MM.1S (cell line): ENCODE measurements around the gene SEPTIN3.

Experiments
- DNase-seq: peaks from one replicate; pipeline ENCODE4 v3.0.0-alpha.2; 2015
- H2AFZ ChIP-seq: fragments of 300-600 bp; sonication (generic); 2 replicates; pipeline ENCODE4 v1.6.0; 2016; ENCODE audit warnings: antibody characterized with exemption, low read length
- H3F3A ChIP-seq: fragments of 300-600 bp; sonication (generic); 2 replicates; pipeline ENCODE4 v1.6.1; 2016; ENCODE audit warnings: mild to moderate bottlenecking, antibody characterized with exemption, low read length, moderate library complexity, mixed read lengths; ENCODE audit not compliant: insufficient read depth
- H3K27ac ChIP-seq: fragments of 300-600 bp; sonication (generic); 2 replicates; pipeline ENCODE4 v1.5.1; 2016; ENCODE audit warnings: mild to moderate bottlenecking, low read length
- H3K27me3 ChIP-seq: fragments of 300-600 bp; sonication (generic); replicated peaks from 2 replicates; pipeline ENCODE4 v1.6.0; 2016; ENCODE audit warnings: low read length; ENCODE audit not compliant: insufficient read depth
- H3K36me3 ChIP-seq: fragments of 300-600 bp; sonication (generic); replicated peaks from 2 replicates; pipeline ENCODE4 v1.6.1; 2016; ENCODE audit warnings: mild to moderate bottlenecking, low read length, mixed read lengths; ENCODE audit not compliant: insufficient read depth
- H3K4me1 ChIP-seq: fragments of 300-600 bp; sonication (generic); 2 replicates; pipeline ENCODE4 v1.6.1; 2016; ENCODE audit warnings: low read length, mixed read lengths
- H3K4me2 ChIP-seq: fragments of 300-600 bp; sonication (generic); 2 replicates; pipeline ENCODE4 v1.6.0; 2016; ENCODE audit warnings: low read depth, low read length
- H3K4me3 ChIP-seq: fragments of 300-600 bp; sonication (generic); 2 replicates; pipeline ENCODE4 v1.5.1; 2016; ENCODE audit warnings: low read length, mixed read lengths
- H3K79me2 ChIP-seq: fragments of 300-600 bp; sonication (generic); 2 replicates; pipeline ENCODE4 v1.6.1; 2016; ENCODE audit warnings: mixed run types, low read length, mixed read lengths
- H3K9ac ChIP-seq: fragments of 300-600 bp; sonication (generic); 2 replicates; pipeline ENCODE4 v1.6.1; 2016; ENCODE audit warnings: low read length, mixed read lengths
- H3K9me2 ChIP-seq: fragments of 300-600 bp; sonication (generic); replicated peaks from 2 replicates; pipeline ENCODE4 v1.6.1; 2016; ENCODE audit warnings: mild to moderate bottlenecking, low read length, mixed read lengths; ENCODE audit not compliant: insufficient read depth
- H3K9me3 ChIP-seq: fragments of 300-600 bp; sonication (generic); replicated peaks from 2 replicates; pipeline ENCODE4 v1.6.1; 2016; ENCODE audit warnings: mild to moderate bottlenecking, low read length, mixed read lengths; ENCODE audit not compliant: insufficient read depth
- H4K20me1 ChIP-seq: fragments of 300-600 bp; sonication (generic); 2 replicates; pipeline ENCODE4 v1.6.1; 2016; ENCODE audit warnings: mild to moderate bottlenecking, low read length, moderate library complexity, mixed read lengths; ENCODE audit not compliant: insufficient read depth
- EZH2 ChIP-seq: fragments of 300-600 bp; sonication (generic); optimal IDR thresholded peaks from 2 replicates; pipeline ENCODE3; 2017; ENCODE audit warnings: low read depth, mild to moderate bottlenecking, antibody characterized with exemption, low read length, mixed read lengths
- EZH2phosphoT487 ChIP-seq: fragments of 300-600 bp; sonication (generic); IDR thresholded peaks from 2 replicates; pipeline ENCODE4 v1.6.1; 2018; ENCODE audit warnings: antibody characterized with exemption, low read length
- TF ChIP-seq, protein P1 (sequence below): fragments of 300-600 bp; sonication (generic); IDR thresholded peaks from 2 replicates; pipeline ENCODE4 v1.5.1; 2016; ENCODE audit warnings: antibody characterized with exemption, low read length, mixed read lengths

The SEPTIN3 gene

DNA sequence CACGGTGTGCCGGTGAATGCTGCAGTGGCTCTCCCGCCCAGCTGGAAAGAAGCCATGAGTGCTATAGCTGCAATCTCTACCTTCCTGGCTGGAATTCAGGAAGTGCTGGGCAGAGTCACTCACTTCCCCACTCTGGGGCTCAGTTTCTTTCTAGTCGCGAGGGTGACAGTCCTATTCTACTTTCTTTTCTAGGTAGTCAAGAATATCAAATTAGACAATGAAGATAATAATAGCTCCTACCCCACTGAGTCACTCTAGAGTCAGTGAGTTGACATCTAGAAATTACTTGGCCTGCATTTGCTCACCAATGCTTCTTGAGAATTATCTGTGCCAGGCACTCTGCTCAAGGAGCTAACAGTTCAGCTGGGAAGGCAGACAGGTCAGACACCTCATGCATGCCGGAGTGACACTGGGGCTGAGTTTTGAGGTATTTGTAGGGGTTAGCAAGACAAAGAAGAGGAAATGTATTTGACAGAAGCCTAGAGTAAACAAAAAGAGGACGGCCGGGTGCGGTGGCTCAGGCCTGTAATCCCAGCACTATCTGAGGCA, 25.5 kb upstream of the SEPTIN3 start:
- no peak for DNase-seq
- Histone ChIP-seq H3K4me2 (no peak overlapping the region), H3K4me1 (peaks cover 26% of the 10 kb centered on the region), H3K27ac (no peak overlapping the region; the same call in 1 of the 2 replicates), H3K36me3 (peaks cover 15% of the 10 kb centered on the region), H3F3A (peaks cover 35% of the 10 kb centered on the region), H3K9me2 (no peaks in the 10 kb centered on the region), H2AFZ (no peak overlapping the region), H3K27me3 (no peaks in the 10 kb centered on the region), H3K9me3 (no peaks in the 10 kb centered on the region), H3K79me2 (peaks cover 62% of the 10 kb centered on the region), H4K20me1 (no peaks in the 10 kb centered on the region), H3K4me3 (no peak overlapping the region), H3K9ac (no peak overlapping the region)
- no peak for TF ChIP-seq EZH2
- no peak for TF ChIP-seq EZH2phosphoT487
- TF ChIP-seq, protein P1, sequence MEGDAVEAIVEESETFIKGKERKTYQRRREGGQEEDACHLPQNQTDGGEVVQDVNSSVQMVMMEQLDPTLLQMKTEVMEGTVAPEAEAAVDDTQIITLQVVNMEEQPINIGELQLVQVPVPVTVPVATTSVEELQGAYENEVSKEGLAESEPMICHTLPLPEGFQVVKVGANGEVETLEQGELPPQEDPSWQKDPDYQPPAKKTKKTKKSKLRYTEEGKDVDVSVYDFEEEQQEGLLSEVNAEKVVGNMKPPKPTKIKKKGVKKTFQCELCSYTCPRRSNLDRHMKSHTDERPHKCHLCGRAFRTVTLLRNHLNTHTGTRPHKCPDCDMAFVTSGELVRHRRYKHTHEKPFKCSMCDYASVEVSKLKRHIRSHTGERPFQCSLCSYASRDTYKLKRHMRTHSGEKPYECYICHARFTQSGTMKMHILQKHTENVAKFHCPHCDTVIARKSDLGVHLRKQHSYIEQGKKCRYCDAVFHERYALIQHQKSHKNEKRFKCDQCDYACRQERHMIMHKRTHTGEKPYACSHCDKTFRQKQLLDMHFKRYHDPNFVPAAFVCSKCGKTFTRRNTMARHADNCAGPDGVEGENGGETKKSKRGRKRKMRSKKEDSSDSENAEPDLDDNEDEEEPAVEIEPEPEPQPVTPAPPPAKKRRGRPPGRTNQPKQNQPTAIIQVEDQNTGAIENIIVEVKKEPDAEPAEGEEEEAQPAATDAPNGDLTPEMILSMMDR = no peak

DNA sequence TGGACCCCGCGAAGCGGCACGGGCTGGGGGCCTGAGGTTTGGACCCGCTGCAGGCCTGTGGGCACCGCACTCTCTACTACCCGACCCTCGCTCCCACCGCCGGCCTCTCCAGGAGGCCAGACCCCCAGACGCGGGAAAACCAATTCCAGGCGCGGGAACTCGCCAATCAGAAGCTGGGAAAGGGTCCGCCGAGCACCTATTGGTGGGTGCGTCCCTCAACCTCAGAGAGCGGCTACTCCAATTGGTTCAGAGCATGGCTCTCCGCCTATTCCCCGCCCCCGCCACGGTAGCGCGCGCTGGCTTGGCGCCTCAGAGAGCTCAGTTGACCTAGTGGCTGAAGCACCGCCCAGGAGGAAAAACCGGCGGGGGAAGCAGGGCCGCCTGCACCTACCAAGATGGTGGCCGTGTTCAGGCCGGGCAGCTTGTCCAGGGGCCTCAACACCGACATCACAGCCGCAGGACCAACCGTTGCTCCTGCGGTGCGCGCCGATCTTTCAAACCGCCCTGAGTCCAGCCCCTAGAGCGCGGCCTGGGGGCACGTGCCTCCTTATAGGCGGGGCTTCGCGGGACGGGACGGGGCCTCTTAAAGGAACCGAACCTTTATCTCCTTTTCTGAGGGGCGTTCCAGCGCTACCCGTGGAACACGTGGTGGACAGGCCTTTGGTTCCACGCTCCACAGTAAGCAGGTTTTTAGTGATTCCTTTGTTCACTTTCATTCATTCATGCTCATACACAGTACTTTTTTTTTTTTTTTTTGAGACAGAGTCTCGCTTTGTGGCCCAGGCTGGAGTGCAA, 22.4 kb upstream of the SEPTIN3 start, which contains the start of gene CENPM:
Gene CENPM, minus strand, starts transcription at position 524 of the 795 bp plus-strand sequence. Its CDS starts 76 bp downstream, at position 448.
- Histone ChIP-seq H3K9me2 (no peaks in the 10 kb centered on the region), H3K9me3 (no peaks in the 10 kb centered on the region), H3K9ac (peak within 1 kb of the TSS; percentile 98), H3K4me1 (peaks cover 12% of the 10 kb centered on the region), H3K27me3 (no peaks in the 10 kb centered on the region), H3F3A (peaks cover 10% of the 10 kb centered on the region), H3K4me3 (peak within 1 kb of the TSS; percentile 91), H3K79me2 (peaks cover 43% of the 10 kb centered on the region), H3K4me2 (peak within 1 kb of the TSS; percentile 99), H4K20me1 (no peaks in the 10 kb centered on the region), H2AFZ (peak within 1 kb of the TSS; percentile 71), H3K36me3 (peaks cover 7% of the 10 kb centered on the region), H3K27ac (peak within 1 kb of the TSS; percentile 85)
- TF ChIP-seq EZH2 (no peak), EZH2phosphoT487 (no peak)
- TF ChIP-seq, protein P1 = no peak; the same call in 1 of the 2 replicates
- peak; percentile 97 for DNase-seq

DNA sequence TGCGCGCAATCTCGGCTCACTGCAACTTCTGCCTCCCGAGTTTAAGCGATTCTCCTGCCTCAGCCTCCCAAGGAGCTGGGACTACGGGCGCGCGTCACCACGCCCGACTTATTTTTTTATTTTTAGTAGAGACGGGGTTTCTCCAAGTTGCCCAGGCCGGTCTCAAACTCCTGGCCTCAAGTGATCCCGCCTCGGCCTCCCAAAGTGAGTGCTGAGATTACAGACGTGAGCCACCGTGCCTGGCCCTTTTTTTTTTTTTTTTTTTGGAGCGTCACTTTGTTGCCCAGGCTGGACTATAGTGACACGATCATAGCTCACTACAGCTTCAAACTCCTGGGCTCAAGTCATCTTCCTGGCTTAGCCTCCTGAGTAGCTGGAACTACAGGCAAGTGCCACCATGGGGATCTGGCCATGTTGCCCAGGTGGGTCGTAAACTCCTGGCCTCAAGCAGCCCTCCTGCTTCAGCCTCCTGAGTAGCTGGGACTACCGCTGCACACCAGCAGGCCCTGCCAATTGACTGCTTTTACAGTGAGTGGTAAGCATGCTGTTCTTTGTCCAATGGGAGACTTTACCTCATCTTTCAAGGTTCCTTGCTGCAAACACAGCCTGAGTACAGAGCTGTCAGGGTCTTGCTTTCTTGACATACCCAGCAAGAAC, 21.7 kb upstream of the SEPTIN3 start:
- peaks cover 39% of the 10 kb centered on the region for H3K79me2 ChIP-seq
- H3K9me2 ChIP-seq = no peaks in the 10 kb centered on the region
- no peaks in the 10 kb centered on the region for H4K20me1 ChIP-seq
- no peak overlapping the region; the same call in 1 of the 2 replicates for H3K27ac ChIP-seq
- peak overlapping the region; percentile 99 for H3K4me2 ChIP-seq
- peak overlapping the region; percentile 91 for H3K4me3 ChIP-seq
- no peaks in the 10 kb centered on the region for H3K9me3 ChIP-seq
- peak overlapping the region; percentile 98 for H3K9ac ChIP-seq
- H3K4me1 ChIP-seq = peaks cover 11% of the 10 kb centered on the region
- no peaks in the 10 kb centered on the region for H3K27me3 ChIP-seq
- peak overlapping the region; percentile 71 for H2AFZ ChIP-seq
- TF ChIP-seq, protein P1 = no peak
- peaks cover 6% of the 10 kb centered on the region for H3F3A ChIP-seq
- peaks cover 5% of the 10 kb centered on the region for H3K36me3 ChIP-seq
- DNase-seq = no peak
